ENCODE results near the gene LUC7L3.
"Not testable (repeated sequence)": the region's sequence is repeated elsewhere in the genome, so short reads cannot be mapped to it uniquely, and the experiment has no call there.

The LUC7L3 gene

GRCh38 chr17:50799582-50799981, 80.2 kb downstream of the LUC7L3 start:
- DNase-seq (ENCODE audit: low read depth), result no peak
- no peak overlapping the region for H3K4me3 ChIP-seq (ENCODE audit: low read length)
- no peak for TF ChIP-seq CTCF (conservative IDR thresholded peaks at IDR 0.05; ENCODE audit: low read depth, low read length)

- TF ChIP-seq CTCF (conservative IDR thresholded peaks at IDR 0.05; ENCODE audit: low read depth, low read length), result no peak
- H3K4me3 ChIP-seq (ENCODE audit: low read length), result no peak overlapping the region
- no peak for DNase-seq (ENCODE audit: low read depth)
These were observed 80.8 kb downstream of the LUC7L3 start for GRCh38 chr17:50800196-50800700.

GRCh38 chr17:50802609-50803571, 83.5 kb downstream of the LUC7L3 start:
- H3K4me3 ChIP-seq (ENCODE audit: low read length), result no peak overlapping the region
- DNase-seq (ENCODE audit: low read depth), result no peak
- no peak for TF ChIP-seq CTCF (conservative IDR thresholded peaks at IDR 0.05; ENCODE audit: low read depth, low read length)

GRCh38 chr17:50803676-50804075, 84.3 kb downstream of the LUC7L3 start:
- no peak overlapping the region for H3K4me3 ChIP-seq (ENCODE audit: low read length)
- TF ChIP-seq CTCF (conservative IDR thresholded peaks at IDR 0.05; ENCODE audit: low read depth, low read length), result no peak
- DNase-seq (ENCODE audit: low read depth), result no peak

GRCh38 chr17:50804749-50805475, 85.5 kb downstream of the LUC7L3 start:
- H3K4me3 ChIP-seq (ENCODE audit: low read length); DNase-seq (ENCODE audit: low read depth): not testable (repeated sequence)

- TF ChIP-seq CTCF (conservative IDR thresholded peaks at IDR 0.05; ENCODE audit: low read depth, low read length), result no peak
- DNase-seq (ENCODE audit: low read depth), result no peak
- no peak overlapping the region for H3K4me3 ChIP-seq (ENCODE audit: low read length)
These were observed 86.1 kb downstream of the LUC7L3 start for GRCh38 chr17:50805486-50805885.

All from retinal pigment epithelial cell (primary cell).